H9 (cell line): ENCODE measurements around the gene PJVK. TPM values are rescaled to one million over a fixed set of nuclear protein-coding genes. Genes with fewer than 3 reads are reported as not detected.
A peak's percentile ranks its signal among the peaks of the same experiment; 100 is the strongest.
"Not testable (repeated sequence)": the region's sequence is repeated elsewhere in the genome, so short reads cannot be mapped to it uniquely, and the experiment has no call there.

Source experiments
- DNase-seq: peaks from one replicate; pipeline ENCODE4 v3.0.0-alpha.2; 2017
- H2AFZ ChIP-seq: one replicate; pipeline ENCODE4 v1.6.1; 2013; ENCODE audit warnings: mild to moderate bottlenecking, low read length, control low read depth, moderate library complexity
- H2AK5ac ChIP-seq: 2 replicates; pipeline ENCODE4 v1.6.1; 2013; ENCODE audit warnings: low read length, control low read depth, mixed read lengths; ENCODE audit not compliant: insufficient read length
- H2BK120ac ChIP-seq: one replicate; pipeline ENCODE4 v1.6.1; 2013; ENCODE audit warnings: low read depth, mild to moderate bottlenecking, low read length, control low read depth, inconsistent platforms; ENCODE audit not compliant: poor library complexity, severe bottlenecking
- H2BK12ac ChIP-seq: 2 replicates; pipeline ENCODE4 v1.6.1; 2013; ENCODE audit warnings: low read length, control low read depth, mixed read lengths, low read depth; ENCODE audit not compliant: insufficient read length
- H2BK15ac ChIP-seq: 2 replicates; pipeline ENCODE4 v1.6.1; 2013; ENCODE audit warnings: low read depth, low read length, control low read depth
- H2BK20ac ChIP-seq: one replicate; pipeline ENCODE4 v1.6.1; 2013; ENCODE audit warnings: low read depth, mild to moderate bottlenecking, low read length, control low read depth, inconsistent platforms; ENCODE audit not compliant: poor library complexity, severe bottlenecking
- H2BK5ac ChIP-seq: 2 replicates; pipeline ENCODE4 v1.6.1; 2013; ENCODE audit warnings: low read length, control low read depth, mixed read lengths; ENCODE audit not compliant: insufficient read length
- H3K14ac ChIP-seq: 2 replicates; pipeline ENCODE4 v1.6.1; 2013; ENCODE audit warnings: low read length, control low read depth; ENCODE audit not compliant: insufficient read depth
- H3K18ac ChIP-seq: 2 replicates; pipeline ENCODE4 v1.6.1; 2013; ENCODE audit warnings: low read depth, mild to moderate bottlenecking, mixed read lengths, low read length, control low read depth; ENCODE audit not compliant: insufficient read length
- H3K23ac ChIP-seq: 2 replicates; pipeline ENCODE4 v1.6.1; 2013; ENCODE audit warnings: low read length, control low read depth, mixed read lengths, low read depth; ENCODE audit not compliant: insufficient read length
- H3K23me2 ChIP-seq: 2 replicates; pipeline ENCODE4 v1.6.1; 2013; ENCODE audit warnings: low read depth, mild to moderate bottlenecking, mixed read lengths, low read length, control low read depth; ENCODE audit not compliant: insufficient read length, poor library complexity, severe bottlenecking
- H3K27ac ChIP-seq: 2 replicates; pipeline ENCODE4 v1.5.1; 2013; ENCODE audit warnings: low read length, control low read depth, mixed read lengths, low read depth; ENCODE audit not compliant: insufficient read length
- H3K27me3 ChIP-seq: 2 replicates; pipeline ENCODE4 v1.6.1; 2013; ENCODE audit warnings: low read length, control low read depth, inconsistent platforms; ENCODE audit not compliant: insufficient read depth
- H3K4ac ChIP-seq: 2 replicates; pipeline ENCODE4 v1.6.1; 2013; ENCODE audit warnings: low read depth, mild to moderate bottlenecking, control low read depth, inconsistent platforms, low read length, moderate library complexity
- H3K4me1 ChIP-seq: 2 replicates; pipeline ENCODE4 v1.6.1; 2013; ENCODE audit warnings: low read length, control low read depth, inconsistent platforms; ENCODE audit not compliant: insufficient read depth
- H3K4me2 ChIP-seq: 2 replicates; pipeline ENCODE4 v1.6.1; 2013; ENCODE audit warnings: low read length, control low read depth, mixed read lengths; ENCODE audit not compliant: insufficient read length, insufficient read depth
- H3K56ac ChIP-seq: 2 replicates; pipeline ENCODE4 v1.6.1; 2013; ENCODE audit warnings: low read depth, mild to moderate bottlenecking, mixed read lengths, low read length, control low read depth; ENCODE audit not compliant: insufficient read length
- H3K79me1 ChIP-seq: 2 replicates; pipeline ENCODE4 v1.6.1; 2013; ENCODE audit warnings: low read depth, mild to moderate bottlenecking, moderate library complexity, low read length, control low read depth, inconsistent platforms; ENCODE audit not compliant: insufficient read depth, poor library complexity, severe bottlenecking
- H3K79me2 ChIP-seq: 2 replicates; pipeline ENCODE4 v1.6.1; 2013; ENCODE audit warnings: low read length, control low read depth, inconsistent platforms; ENCODE audit not compliant: insufficient read depth
- H3K9ac ChIP-seq: 2 replicates; pipeline ENCODE4 v1.6.1; 2013; ENCODE audit warnings: low read length, control low read depth, mixed read lengths; ENCODE audit not compliant: insufficient read length; ENCODE audit errors: extremely low read depth
- H3K9me3 ChIP-seq: one replicate; pipeline ENCODE4 v1.6.1; 2013; ENCODE audit warnings: low read depth, low read length, inconsistent platforms; ENCODE audit not compliant: control insufficient read depth
- H3T11ph ChIP-seq: one replicate; pipeline ENCODE4 v1.6.1; 2013; ENCODE audit warnings: mild to moderate bottlenecking, low read length, control low read depth, inconsistent platforms
- H4K20me1 ChIP-seq: one replicate; pipeline ENCODE4 v1.6.1; 2013; ENCODE audit not compliant: control insufficient read depth, insufficient read length, insufficient read depth
- H4K5ac ChIP-seq: 2 replicates; pipeline ENCODE4 v1.6.1; 2013; ENCODE audit warnings: low read depth, mild to moderate bottlenecking, mixed read lengths, low read length, control low read depth; ENCODE audit not compliant: insufficient read length
- H4K8ac ChIP-seq: replicated peaks from 2 replicates; pipeline ENCODE4 v1.6.1; 2013; ENCODE audit warnings: low read length, control low read depth, mixed read lengths, low read depth; ENCODE audit not compliant: insufficient read length
- H4K91ac ChIP-seq: 2 replicates; pipeline ENCODE4 v1.6.1; 2013; ENCODE audit warnings: low read depth, mild to moderate bottlenecking, moderate library complexity, mixed read lengths, low read length, control low read depth; ENCODE audit not compliant: insufficient read length
- H3K27ac Mint-ChIP-seq, 3 experiments: 2 replicates in 2 of 3; 3 replicates in 1 of 3; pipeline ENCODE4 v1.8.0; 2020 to 2021; ENCODE audit warnings: mixed read lengths in 3 of 3, mild to moderate bottlenecking in 1 of 3, moderate library complexity in 1 of 3
- H3K27me3 Mint-ChIP-seq: 2 replicates; pipeline ENCODE4 v1.8.0; 2021; ENCODE audit warnings: low read depth, mild to moderate bottlenecking, moderate library complexity, mixed read lengths
- H3K36me3 Mint-ChIP-seq, 3 experiments: 2 replicates in 2 of 3; 3 replicates in 1 of 3; pipeline ENCODE4 v1.8.0; 2020 to 2021; ENCODE audit warnings: low read depth in 3 of 3, mixed read lengths in 3 of 3; ENCODE audit not compliant: insufficient read depth in 1 of 3
- H3K4me1 Mint-ChIP-seq, 2 experiments: 2 replicates each; pipeline ENCODE4 v1.8.0; 2020; ENCODE audit warnings: mixed read lengths in 2 of 2
- H3K4me3 Mint-ChIP-seq, 2 experiments: 2 replicates in 1 of 2; 3 replicates in 1 of 2; pipeline ENCODE4 v1.8.0; 2020 to 2021; ENCODE audit warnings: mild to moderate bottlenecking in 2 of 2, mixed read lengths in 2 of 2, moderate library complexity in 1 of 2
- H3K9me3 Mint-ChIP-seq, 2 experiments: 2 replicates in 1 of 2; 3 replicates in 1 of 2; pipeline ENCODE4 v1.8.0; 2020; ENCODE audit warnings: mild to moderate bottlenecking in 2 of 2, mixed read lengths in 2 of 2, moderate library complexity in 1 of 2
- CTCF ChIP-seq: fragments of 200-600 bp; sonication (generic); conservative IDR thresholded peaks from 3 replicates; pipeline ENCODE4 v1.8.0; 2021; ENCODE audit warnings: antibody characterized with exemption, mild to moderate bottlenecking
- WGBS: extraction: QIAGEN DNeasy Blood & Tissue Kit; methylation state at CpG from one replicate; pipeline ENCODE4 v1.1.7; 2013; ENCODE audit warnings: missing lambda C conversion rate, low lambda C conversion rate, mixed read lengths; ENCODE audit not compliant: insufficient read length; ENCODE audit errors: extremely low coverage; 5-methylcytosine and 5-hydroxymethylcytosine counted together
- total RNA-seq: library from RNA; stranded (reverse); gene quantifications from 2 replicates; pipeline ENCODE4 v1.2.1, GENCODE V29; 2021

Gene PJVK
- total RNA-seq, 1 experiment from 2014 or later: 4.7 TPM

GRCh38 chr2:178412047-178412446 lies 39.1 kb upstream of the PJVK start:
- no peaks in the 10 kb centered on the region for H3K36me3 Mint-ChIP-seq
- H3K56ac ChIP-seq: no peak overlapping the region
- H3K18ac ChIP-seq: no peak overlapping the region
- H3K79me2 ChIP-seq: no peaks in the 10 kb centered on the region
- TF ChIP-seq CTCF: no peak
- no peak overlapping the region for H4K8ac ChIP-seq
- H3K4me1 ChIP-seq: no peaks in the 10 kb centered on the region
- H2BK15ac ChIP-seq: no peak overlapping the region
- no peak overlapping the region for H3K4me2 ChIP-seq
- H2BK12ac ChIP-seq: no peak overlapping the region
- no peak overlapping the region for H2BK20ac ChIP-seq
- no peak overlapping the region for H2BK5ac ChIP-seq
- no peaks in the 10 kb centered on the region for H3K79me1 ChIP-seq
- no peak overlapping the region for H3K14ac ChIP-seq
- H2BK120ac ChIP-seq: no peak overlapping the region
- no peak overlapping the region for H3K4ac ChIP-seq
- H4K91ac ChIP-seq: no peak overlapping the region
- H2AFZ ChIP-seq: no peak overlapping the region
- H3K4me1 Mint-ChIP-seq: peaks cover 10 to 16% of the 10 kb centered on the region in 2 experiments
- H3K27ac ChIP-seq: no peak overlapping the region
- no peak overlapping the region for H2AK5ac ChIP-seq
- H3K23ac ChIP-seq: no peak overlapping the region
- WGBS: no CpG with 5 or more reads among the region's 3 CpGs
- H4K5ac ChIP-seq: no peak overlapping the region
- H3K27me3 ChIP-seq: no peaks in the 10 kb centered on the region
- H3K9me3 ChIP-seq: no peaks in the 10 kb centered on the region
- no peak overlapping the region for H3T11ph ChIP-seq
- H3K9ac ChIP-seq: no peak overlapping the region
- H3K9me3 Mint-ChIP-seq: no peaks in the 10 kb centered on the region
- DNase-seq: no peak
- H3K27ac Mint-ChIP-seq: no peak overlapping the region
- no peak overlapping the region for H3K4me3 Mint-ChIP-seq
- H4K20me1 ChIP-seq: no peaks in the 10 kb centered on the region
- no peaks in the 10 kb centered on the region for H3K27me3 Mint-ChIP-seq
- H3K23me2 ChIP-seq: peaks cover 3% of the 10 kb centered on the region

GRCh38 chr2:178412453-178412852 lies 38.7 kb upstream of the PJVK start:
- H3K27ac ChIP-seq, H4K20me1 ChIP-seq, H3K27ac Mint-ChIP-seq, H3K56ac ChIP-seq, H3K9ac ChIP-seq, H4K5ac ChIP-seq, H3K79me1 ChIP-seq, H3K23ac ChIP-seq, H2BK20ac ChIP-seq, H2BK5ac ChIP-seq, H4K8ac ChIP-seq, H3K9me3 ChIP-seq, H2AK5ac ChIP-seq, H3K4me2 ChIP-seq, H2BK12ac ChIP-seq, H3K14ac ChIP-seq, H2BK120ac ChIP-seq, H4K91ac ChIP-seq, H3T11ph ChIP-seq, H3K79me2 ChIP-seq, H3K9me3 Mint-ChIP-seq, DNase-seq, H3K27me3 ChIP-seq, H3K18ac ChIP-seq, H3K23me2 ChIP-seq, H3K36me3 Mint-ChIP-seq, H2AFZ ChIP-seq, H3K27me3 Mint-ChIP-seq, H3K4me1 ChIP-seq, H2BK15ac ChIP-seq, H3K4ac ChIP-seq: not testable (repeated sequence)
- no CpG with 5 or more reads among the region's 8 CpGs for WGBS
- Mint-ChIP-seq H3K4me1 (peaks cover 10 to 16% of the 10 kb centered on the region in 2 experiments), H3K4me3 (peak overlapping the region; percentile 35 to 89; a peak in 4 of 5 replicates)
